Muscle layer of duodenum (tissue), 2 donors: Measurements from ENCODE around the gene CAPN8.

Source experiments
- H3K27ac ChIP-seq: one replicate; pipeline ENCODE4 v1.7.0; 2013; ENCODE audit warnings: mild to moderate bottlenecking, low read length
- H3K27me3 ChIP-seq: one replicate; pipeline ENCODE4 v1.7.0; 2013; ENCODE audit warnings: low read depth, mild to moderate bottlenecking, control low read depth, low read length
- H3K36me3 ChIP-seq, 2 donors: one replicate each; pipeline ENCODE4 v1.7.0; 2013; ENCODE audit warnings: low read length in 2 of 2, control low read depth in 1 of 2, mild to moderate bottlenecking in 1 of 2; ENCODE audit not compliant: insufficient read depth in 2 of 2, control insufficient read depth in 1 of 2
- H3K4me1 ChIP-seq, 2 donors: one replicate each; pipeline ENCODE4 v1.7.0; 2013; ENCODE audit warnings: low read length in 2 of 2, mild to moderate bottlenecking in 2 of 2, control low read depth in 1 of 2, moderate library complexity in 1 of 2; ENCODE audit not compliant: insufficient read depth in 2 of 2, control insufficient read depth in 1 of 2
- H3K4me3 ChIP-seq, 2 donors: one replicate each; pipeline ENCODE4 v1.7.0; 2013; ENCODE audit warnings: low read length in 2 of 2, low read depth in 1 of 2, mild to moderate bottlenecking in 1 of 2
- H3K9me3 ChIP-seq, 2 donors: one replicate each; pipeline ENCODE4 v1.7.0; 2013; ENCODE audit warnings: low read length in 2 of 2, control low read depth in 1 of 2, mild to moderate bottlenecking in 1 of 2; ENCODE audit not compliant: control insufficient read depth in 1 of 2
- donor health status: healthy.

Gene CAPN8

DNA sequence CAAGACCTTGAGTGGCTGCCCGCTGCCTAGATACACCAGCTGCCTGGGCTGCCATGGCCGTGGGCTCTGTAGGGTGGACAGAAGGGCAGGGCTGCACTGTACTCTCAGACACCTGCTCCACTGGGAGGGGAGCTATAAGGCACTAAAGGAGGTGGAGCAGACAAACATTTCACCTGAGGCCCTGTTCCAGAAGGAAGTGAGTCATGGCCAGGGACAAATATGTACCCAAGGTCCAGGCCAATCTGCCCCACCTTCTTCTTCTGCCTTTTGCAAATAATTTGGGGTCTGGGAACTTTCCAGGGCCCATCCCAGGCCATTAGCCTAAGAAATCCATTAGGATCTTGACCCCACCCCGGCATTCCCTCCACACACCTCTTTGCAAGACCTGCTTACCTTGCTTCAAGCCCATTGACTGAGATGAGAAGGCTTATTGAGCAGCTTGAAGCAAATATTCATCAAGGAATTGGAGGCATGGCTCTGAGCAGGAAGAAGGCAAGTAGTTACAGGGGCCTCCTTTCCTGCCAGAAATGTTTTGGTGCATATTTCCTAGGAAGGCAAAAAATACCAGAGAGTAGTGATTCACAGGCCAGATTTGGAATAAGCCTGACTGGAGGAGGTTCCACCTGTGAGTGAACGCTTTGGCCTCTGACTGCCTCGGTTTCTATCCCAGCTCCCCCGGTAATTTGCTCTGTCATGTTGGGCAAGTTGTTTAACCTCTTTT is at the start of gene CAPN8:
Gene CAPN8, minus strand, starts transcription at position 110 of the 721 bp plus-strand sequence. Its CDS starts 55 bp downstream, at position 55.
- no peaks in the 10 kb centered on the region for H3K36me3 ChIP-seq
- no peak within 1 kb of the TSS for H3K27ac ChIP-seq
- no peaks in the 10 kb centered on the region for H3K9me3 ChIP-seq

DNA sequence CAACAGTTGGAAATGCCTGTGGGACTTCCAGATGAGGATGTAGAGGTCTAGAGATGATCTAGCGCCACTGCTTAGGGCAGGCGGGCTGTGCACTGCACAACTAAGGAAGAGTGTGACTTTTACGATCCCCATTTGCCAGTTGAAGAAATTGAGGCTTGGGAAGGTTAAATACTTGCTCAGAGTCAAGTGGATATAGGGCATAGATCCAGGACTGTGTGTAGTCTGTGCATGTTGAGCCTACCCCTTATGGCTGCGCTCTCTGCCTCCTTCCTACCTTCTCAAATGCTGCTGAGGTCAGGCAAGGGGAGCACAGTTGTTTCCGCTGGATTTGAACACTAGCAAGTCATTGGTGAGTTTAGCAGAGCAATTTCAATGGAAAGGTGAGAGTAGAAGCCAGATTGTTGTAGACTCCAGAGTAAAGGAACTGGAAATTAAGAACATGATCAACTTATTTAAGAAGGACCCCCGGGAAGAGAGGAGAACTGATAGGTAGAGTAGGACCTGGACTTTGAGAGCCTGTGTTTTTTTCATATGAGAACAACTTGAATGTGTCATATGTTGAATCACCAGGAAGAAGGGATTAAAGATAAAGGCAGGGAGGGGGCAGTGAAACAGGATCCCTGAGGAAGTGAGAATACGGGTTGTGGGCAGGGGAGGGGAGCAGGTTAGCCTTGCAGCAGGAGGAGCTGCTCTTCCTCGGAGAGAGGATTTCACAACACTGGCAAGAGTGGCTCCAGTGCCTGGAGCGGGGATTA is 49.5 kb upstream of the CAPN8 start:
- Histone ChIP-seq H3K36me3 (peaks cover 21 to 23% of the 10 kb centered on the region in 2 donors), H3K9me3 (no peaks in the 10 kb centered on the region), H3K4me1 (peaks cover 29 to 35% of the 10 kb centered on the region in 2 donors), H3K27ac (peak overlapping the region; percentile 73), H3K27me3 (no peaks in the 10 kb centered on the region), H3K4me3 (peak overlapping the region in 1 of 2 donors; percentile 47)

More for the DNA sequence above, at the start of gene CAPN8:
- Histone ChIP-seq H3K4me3 (no peak within 1 kb of the TSS), H3K4me1 (no peaks in the 10 kb centered on the region), H3K27me3 (no peaks in the 10 kb centered on the region)

DNA sequence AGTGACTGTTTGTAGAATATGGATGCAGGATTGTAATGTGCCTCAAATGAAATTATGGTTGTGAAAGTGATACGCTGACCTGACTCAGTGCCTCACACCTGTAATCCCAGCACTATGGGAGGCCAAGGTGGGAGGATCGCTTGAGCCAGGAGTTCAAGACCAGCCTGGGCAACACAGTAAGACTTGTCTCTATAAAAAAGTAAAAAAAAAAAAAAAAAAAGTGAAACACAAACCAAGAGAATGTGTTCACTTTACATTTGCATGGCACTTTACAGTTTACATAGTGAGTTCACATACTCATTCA is 48.9 kb upstream of the CAPN8 start:
- Histone ChIP-seq H3K4me3 (peak overlapping the region; percentile 64 to 92), H3K4me1 (peaks cover 29 to 35% of the 10 kb centered on the region in 2 donors), H3K27me3 (no peaks in the 10 kb centered on the region), H3K9me3 (no peaks in the 10 kb centered on the region), H3K36me3 (peaks cover 18 to 21% of the 10 kb centered on the region in 2 donors), H3K27ac (no peak overlapping the region)

DNA sequence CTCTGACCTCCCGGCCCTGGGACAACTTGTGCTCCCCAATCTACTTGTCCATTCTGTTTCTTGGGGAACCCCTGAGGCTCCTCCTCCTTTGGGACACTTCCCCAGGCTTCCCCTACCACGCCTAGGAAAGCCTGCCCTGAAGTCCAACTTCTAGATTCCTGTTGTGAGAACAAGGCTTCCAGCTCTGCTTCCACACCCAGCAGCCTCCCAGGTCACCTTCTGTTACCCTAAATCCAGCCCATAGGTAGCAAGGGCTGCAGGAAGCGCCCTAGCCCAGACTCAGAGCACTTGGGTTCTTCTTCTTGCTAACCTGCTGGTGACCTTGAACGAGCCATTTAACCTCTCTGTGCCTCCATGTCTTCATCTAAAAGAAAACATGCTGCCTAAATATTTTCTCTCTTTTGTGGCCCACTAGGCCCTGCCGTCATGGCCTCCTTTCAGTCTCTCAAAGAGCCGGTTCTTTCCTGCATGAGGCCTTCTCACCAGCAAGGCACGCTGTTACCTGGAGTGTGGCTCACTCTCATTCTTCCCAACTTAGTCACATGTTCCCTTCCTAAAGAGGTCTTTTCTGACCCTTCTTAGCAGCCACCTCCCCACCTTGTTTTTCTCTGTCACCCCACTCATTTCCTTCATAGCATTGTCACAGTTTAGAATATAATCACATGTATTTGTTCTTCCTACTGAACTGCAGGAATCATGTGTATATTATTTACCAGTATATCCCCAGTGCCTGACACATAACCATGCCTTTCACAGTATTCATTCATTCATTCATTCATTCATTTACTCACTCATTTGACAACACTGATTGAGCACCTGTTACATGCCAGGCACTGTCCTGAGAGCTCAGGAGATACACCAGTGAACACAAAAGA is 48.3 kb upstream of the CAPN8 start:
- H3K4me1 ChIP-seq, result peaks cover 29 to 35% of the 10 kb centered on the region in 2 donors
- H3K4me3 ChIP-seq, result peak overlapping the region; percentile 64 to 92
- peak overlapping the region; percentile 93 for H3K27ac ChIP-seq
- no peaks in the 10 kb centered on the region for H3K27me3 ChIP-seq
- no peaks in the 10 kb centered on the region for H3K9me3 ChIP-seq
- H3K36me3 ChIP-seq, result peaks cover 15 to 18% of the 10 kb centered on the region in 2 donors

DNA sequence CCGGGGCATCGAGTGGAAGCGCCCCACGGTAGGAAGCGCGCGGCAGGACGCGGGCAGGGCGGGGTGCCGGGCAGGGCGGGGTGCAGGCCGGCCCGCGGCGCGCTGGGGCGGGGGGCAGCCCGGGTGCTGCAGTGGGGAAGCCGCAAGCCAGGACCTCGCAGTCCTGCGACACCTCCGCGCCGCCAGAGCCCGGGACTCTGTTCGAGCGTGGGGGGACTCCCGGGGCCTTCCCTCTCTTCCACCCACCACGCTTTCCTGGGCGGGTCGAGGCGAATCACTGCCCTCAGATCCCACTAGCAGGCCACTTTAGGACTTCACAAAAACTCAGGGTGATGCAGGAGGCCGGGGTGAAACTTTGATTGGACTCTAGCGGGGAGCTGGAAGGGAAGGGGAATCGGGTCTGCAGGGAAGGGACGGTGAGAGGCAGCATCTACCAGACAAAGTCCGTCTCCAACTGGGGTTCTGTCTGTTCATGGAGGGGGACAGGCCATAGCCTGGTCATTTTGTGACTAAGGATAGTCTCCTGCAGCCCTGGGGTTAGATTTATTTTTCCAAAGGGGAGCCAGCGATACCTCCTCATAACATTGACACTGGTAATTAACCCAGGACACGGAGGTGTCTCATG is 47.5 kb upstream of the CAPN8 start:
- Histone ChIP-seq H3K36me3 (peaks cover 7 to 10% of the 10 kb centered on the region in 2 donors), H3K27me3 (no peaks in the 10 kb centered on the region), H3K4me3 (peak overlapping the region; percentile 64 to 92), H3K4me1 (peaks cover 31 to 35% of the 10 kb centered on the region in 2 donors), H3K27ac (peak overlapping the region; percentile 93), H3K9me3 (no peaks in the 10 kb centered on the region)

DNA sequence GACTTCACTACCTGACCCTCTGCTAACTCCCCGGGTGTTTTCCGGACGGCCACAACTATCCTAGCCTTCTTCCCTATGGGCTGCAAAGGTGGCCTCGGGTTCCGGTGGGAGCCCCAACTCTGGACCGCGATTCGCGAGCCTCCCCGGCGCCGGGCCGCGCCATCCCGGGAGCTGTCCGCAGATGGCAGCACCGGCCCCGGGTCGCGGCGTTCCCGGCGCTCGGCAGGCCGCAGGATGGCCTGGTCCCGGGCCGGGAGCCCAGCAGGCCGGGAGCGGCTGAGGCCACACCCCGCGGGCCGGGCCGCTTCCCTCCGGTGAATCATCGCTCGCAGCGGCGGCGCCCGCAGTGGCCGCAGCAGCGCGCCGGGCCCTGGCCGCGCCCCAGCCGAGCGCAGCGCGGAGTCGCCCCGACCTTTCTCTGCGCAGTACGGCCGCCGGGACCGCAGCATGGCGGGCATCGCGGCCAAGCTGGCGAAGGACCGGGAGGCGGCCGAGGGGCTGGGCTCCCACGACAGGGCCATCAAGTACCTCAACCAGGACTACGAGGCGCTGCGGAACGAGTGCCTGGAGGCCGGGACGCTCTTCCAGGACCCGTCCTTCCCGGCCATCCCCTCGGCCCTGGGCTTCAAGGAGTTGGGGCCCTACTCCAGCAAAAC is 46.8 kb upstream of the CAPN8 start, which contains the start of gene CAPN2:
Gene CAPN2, plus strand, starts transcription at position 346 of the 656 bp plus-strand sequence. Its CDS starts 102 bp downstream, at position 448.
- Histone ChIP-seq H3K9me3 (no peaks in the 10 kb centered on the region), H3K4me1 (peaks cover 34 to 39% of the 10 kb centered on the region in 2 donors), H3K36me3 (peaks cover 5% of the 10 kb centered on the region in 2 donors), H3K27me3 (no peaks in the 10 kb centered on the region), H3K4me3 (peak within 1 kb of the TSS; percentile 64 to 92), H3K27ac (peak within 1 kb of the TSS; percentile 93)

DNA sequence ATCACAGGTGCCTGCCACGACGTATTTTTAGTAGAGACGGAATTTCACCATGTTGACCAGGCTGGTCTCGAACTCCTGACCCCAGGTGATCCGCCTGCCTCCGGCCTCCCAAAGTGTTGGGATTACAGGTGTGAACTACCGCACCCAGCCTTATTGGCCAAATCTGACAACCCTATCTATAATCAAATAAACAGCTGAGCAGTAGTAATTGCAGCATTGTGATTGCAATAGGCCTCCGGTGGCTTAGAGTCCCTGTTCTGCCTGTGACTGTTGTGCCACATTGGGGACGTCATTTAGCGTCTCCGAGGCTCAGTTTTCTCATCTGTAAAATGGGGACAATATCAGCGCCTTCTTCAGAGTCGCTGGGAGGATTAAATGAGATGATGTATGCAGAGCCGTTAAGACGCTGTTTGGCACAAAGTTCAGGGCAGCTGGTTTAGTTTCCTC is 46.3 kb upstream of the CAPN8 start:
- Histone ChIP-seq H3K9me3 (no peaks in the 10 kb centered on the region), H3K36me3 (peaks cover 4 to 5% of the 10 kb centered on the region in 2 donors), H3K4me1 (peaks cover 28 to 38% of the 10 kb centered on the region in 2 donors), H3K27ac (peak overlapping the region; percentile 79), H3K4me3 (peak overlapping the region; percentile 32 to 64), H3K27me3 (no peaks in the 10 kb centered on the region)

DNA sequence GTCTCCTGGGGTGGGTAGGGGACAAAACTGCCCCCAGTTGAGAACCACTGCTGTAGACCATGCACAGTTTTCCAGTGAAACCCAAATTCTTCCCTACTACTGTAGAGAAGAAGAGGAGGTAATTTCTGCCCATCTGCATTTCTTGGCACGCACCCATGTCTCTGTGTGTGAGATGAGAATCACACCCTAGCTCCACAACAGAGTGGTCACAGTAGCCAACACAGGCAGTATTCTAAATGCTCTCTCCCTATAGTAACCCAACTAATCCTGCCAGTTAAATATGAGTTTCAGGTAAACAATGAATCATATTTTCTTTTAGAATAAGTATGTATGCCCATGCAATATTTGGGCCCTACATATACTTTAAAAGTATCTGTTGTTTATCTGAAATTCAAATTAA is 45.7 kb upstream of the CAPN8 start:
- Histone ChIP-seq H3K4me3 (no peak overlapping the region), H3K27ac (no peak overlapping the region), H3K36me3 (peaks cover 3 to 4% of the 10 kb centered on the region in 2 donors), H3K9me3 (no peaks in the 10 kb centered on the region), H3K4me1 (peaks cover 27 to 37% of the 10 kb centered on the region in 2 donors), H3K27me3 (no peaks in the 10 kb centered on the region)

DNA sequence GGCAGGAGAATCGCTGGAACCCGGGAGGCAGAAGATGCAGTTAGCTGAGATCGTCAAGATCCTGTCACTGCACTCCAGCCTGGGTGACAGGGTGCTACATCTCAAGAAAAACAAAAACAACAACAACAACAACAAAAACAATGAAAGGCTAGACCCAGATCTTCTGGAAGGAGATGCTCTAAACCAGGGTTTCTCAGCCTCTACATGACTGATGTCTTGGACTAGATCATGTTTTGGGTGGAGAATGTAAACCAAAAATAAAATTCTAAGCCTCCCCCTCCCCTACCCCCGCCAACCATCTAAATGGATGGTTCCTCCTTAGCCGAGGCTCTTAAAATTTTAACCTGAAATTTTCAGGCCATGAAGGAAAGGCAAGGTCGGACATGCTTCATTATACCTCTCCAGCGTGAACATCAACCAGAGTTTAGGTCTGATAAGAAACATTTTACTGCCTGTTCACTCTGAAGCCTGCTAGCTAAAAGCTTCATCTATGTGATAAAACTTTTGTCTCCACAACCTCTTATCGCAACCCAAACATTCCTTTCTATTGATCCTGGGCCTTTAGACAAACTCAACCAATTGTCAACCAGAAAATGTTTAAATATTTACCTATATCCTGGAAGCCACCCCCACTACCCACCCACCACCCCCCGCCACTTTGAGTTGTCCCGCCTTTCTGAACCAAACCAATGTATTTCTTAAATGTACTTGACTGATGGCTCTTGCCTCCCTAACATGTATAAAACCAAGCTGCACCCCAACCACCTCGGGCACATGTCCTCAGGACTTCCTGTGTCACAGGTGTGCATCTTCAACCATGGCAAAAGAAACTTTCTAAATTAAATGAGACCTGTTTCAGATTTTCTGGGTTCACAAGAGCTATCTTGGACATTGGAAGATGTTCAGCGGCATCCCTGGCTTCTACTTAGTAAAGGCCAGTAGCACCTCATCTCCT is 45.0 kb upstream of the CAPN8 start:
- Histone ChIP-seq H3K27me3 (no peaks in the 10 kb centered on the region), H3K27ac (no peak overlapping the region), H3K36me3 (peaks cover 0 to 4% of the 10 kb centered on the region in 2 donors), H3K4me1 (peaks cover 26 to 35% of the 10 kb centered on the region in 2 donors), H3K4me3 (no peak overlapping the region), H3K9me3 (no peaks in the 10 kb centered on the region)
